GM13977 (cell line): Measurements from ENCODE around the gene NTSR1.

Experiments
- DNase-seq: peaks from one replicate; pipeline ENCODE4 v3.0.0; 2012; ENCODE audit warnings: low spot score
- CTCF ChIP-seq: IDR thresholded peaks from 2 replicates; pipeline ENCODE4 v1.5.1; 2012; ENCODE audit warnings: mild to moderate bottlenecking, control low read depth; ENCODE audit not compliant: insufficient read depth; ENCODE audit errors: extremely low read depth, missing control alignments
- in situ Hi-C: fragments of 300-500 bp; cut with MboI; formaldehyde crosslinking; loops from one replicate; pipeline ENCODE4 v1.12.0; 2022; ENCODE audit warnings: low sequenced_read_pairs, low pct_unique_long_range_greater_than_20kb, mixed read lengths, inconsistent platforms; ENCODE audit not compliant: unreplicated experiment

NTSR1 gene

GRCh38 chr20:62674370-62674769 is 34.3 kb upstream of the NTSR1 start:
- in situ Hi-C loops = no loop called here
- no peak for TF ChIP-seq CTCF
- no peak for DNase-seq

GRCh38 chr20:62675156-62675876 is 33.3 kb upstream of the NTSR1 start:
- in situ Hi-C loops = no loop called here
- TF ChIP-seq CTCF = no peak
- DNase-seq = no peak

- no peak for TF ChIP-seq CTCF
- in situ Hi-C loops = no loop called here
- no peak for DNase-seq
Measured at GRCh38 chr20:62675877-62676260, 32.8 kb upstream of the NTSR1 start.

GRCh38 chr20:62676976-62677375 is 31.7 kb upstream of the NTSR1 start:
- no peak for DNase-seq
- no peak for TF ChIP-seq CTCF
- in situ Hi-C loops = no loop called here

GRCh38 chr20:62677678-62678077 is 31.0 kb upstream of the NTSR1 start:
- no peak for DNase-seq
- in situ Hi-C loops = no loop called here
- TF ChIP-seq CTCF = no peak

- no peak for DNase-seq
- no peak for TF ChIP-seq CTCF
- in situ Hi-C loops = no loop called here
Measured at GRCh38 chr20:62678553-62678952, 30.1 kb upstream of the NTSR1 start.

GRCh38 chr20:62679978-62680589 is 28.6 kb upstream of the NTSR1 start:
- in situ Hi-C loops = no loop called here
- DNase-seq = no peak
- no peak for TF ChIP-seq CTCF
